H1 (cell line): Measurements from ENCODE around the gene COL4A2. TPM values are rescaled to one million over a fixed set of nuclear protein-coding genes. Genes with fewer than 3 reads are reported as not detected.

Experiments used
- CBX5 ChIP-seq: fragments of 300-800, 300-1000 bp; sonication (generic); IDR thresholded peaks from 2 replicates; pipeline ENCODE4 v1.7.1; 2016; ENCODE audit warnings: antibody characterized with exemption, low read length, low read depth
- HDAC6 ChIP-seq: IDR thresholded peaks from one replicate; pipeline ENCODE4 v1.7.1; 2012; ENCODE audit warnings: low read depth, mild to moderate bottlenecking, inconsistent platforms, low read length, moderate library complexity
- RXRA ChIP-seq: IDR thresholded peaks from 2 replicates; pipeline ENCODE4 v1.6.1; 2011; ENCODE audit warnings: low read depth, mild to moderate bottlenecking, low read length, moderate library complexity; ENCODE audit not compliant: insufficient read depth
- SRF ChIP-seq: IDR thresholded peaks from 2 replicates; pipeline ENCODE4 v1.6.1; 2011; ENCODE audit warnings: mild to moderate bottlenecking, low read depth, low read length, moderate library complexity
- TCF12 ChIP-seq: IDR thresholded peaks from 2 replicates; pipeline ENCODE4 v1.6.1; 2011; ENCODE audit warnings: low read depth, mild to moderate bottlenecking, low read length
- TEAD4 ChIP-seq: IDR thresholded peaks from 2 replicates; pipeline ENCODE4 v1.6.1; 2012; ENCODE audit warnings: low read depth, low read length, inconsistent platforms, mixed read lengths
- polyA plus RNA-seq, 7 experiments: library from polyadenylated mRNA; depleted of rRNA in 3 of 7; stranded (reverse) in 5 of 7; unstranded in 2 of 7; fragments of >200 nt in 5 of 7; fragments of 200-250 nt in 2 of 7; gene quantifications; 1 replicate in 5 of 7; 2 replicates in 1 of 7; 4 replicates in 1 of 7; pipeline versions ENCODE4 v1.2.1 to v1.2.3, GENCODE V29; 2011 to 2013; ENCODE audit warnings: missing spikeins in 2 of 7, mixed read lengths in 2 of 7
- total RNA-seq: library from RNA; stranded (reverse); fragmentation: NEBNext Ultra II Directional; extraction: Animal tissue kit (Norgen Biotek cat#: 25700); gene quantifications from 2 replicates; pipeline ENCODE4 v1.2.1, GENCODE V29; 2021

Gene COL4A2
- total and polyA plus RNA-seq, 2 of the 8 experiments (the other 6 are each of a cell fraction or from before 2014, with no cell fraction given), result 80.4 to 87.3 TPM

- TF ChIP-seq HDAC6 (no peak), TEAD4 (no peak; the same call in 1 of the 2 replicates), SRF (no peak), RXRA (no peak), CBX5 (no peak), TCF12 (no peak)
These were observed 105.2 kb downstream of the COL4A2 start (continued) for GRCh38 chr13:110412132-110412914.
